Endothelial cell of umbilical vein (primary cell): Measurements from ENCODE around the gene SMIM21. TPM values are rescaled to one million over a fixed set of nuclear protein-coding genes. Genes with fewer than 3 reads are reported as not detected.

ENCODE experiments used
- BruUV-seq: library from RNA; stranded (reverse); fragments of 400-500 nt; replicated peaks from 2 replicates; lab custom pipeline; 2021; lab: Mats Ljungman, UMichigan
- CTCF ChIA-PET: fragments of 300-600, 350-600 bp; sonication (Branson Sonifier 250); formaldehyde crosslinking; loops from one replicate; lab custom pipeline; 2021; ENCODE audit warnings: antibody characterized with exemption, inconsistent platforms; lab: Charles Lee
- POLR2A ChIA-PET: fragments of 300-600, 350-600 bp; sonication (Branson Sonifier 250); formaldehyde crosslinking; loops from one replicate; lab custom pipeline; 2021; ENCODE audit warnings: antibody characterized with exemption, inconsistent platforms; lab: Charles Lee
- DNase-seq: peaks from one replicate; pipeline ENCODE4 v3.0.0-alpha.2; 2011; ENCODE audit warnings: low read depth, low spot score
- FAIRE-seq: peaks from 2 replicates; lab custom pipeline; 2011; peaks lifted over from hg19 to GRCh38; lab: Jason Lieb, UNC
- H2AFZ ChIP-seq: 2 replicates; pipeline ENCODE4 v1.6.0; 2012; ENCODE audit warnings: low read depth, low read length, control low read depth, inconsistent platforms
- H3K27ac ChIP-seq: 2 replicates; pipeline ENCODE4 v1.5.1; 2011; ENCODE audit warnings: low read depth, mild to moderate bottlenecking, control low read depth, low read length, moderate library complexity; ENCODE audit not compliant: insufficient read depth
- H3K27me3 ChIP-seq, 2 experiments: 2 replicates each; pipeline versions ENCODE4 v1.6.0 to v1.6.1; 2011; ENCODE audit warnings: low read length in 2 of 2, mixed read lengths in 1 of 2; ENCODE audit not compliant: control insufficient read depth in 2 of 2, insufficient read depth in 2 of 2
- H3K36me3 ChIP-seq, 2 experiments: 2 replicates in 1 of 2; 3 replicates in 1 of 2; pipeline ENCODE4 v1.5.1; 2011; ENCODE audit warnings: low read length in 2 of 2, mild to moderate bottlenecking in 1 of 2, moderate library complexity in 1 of 2; ENCODE audit not compliant: control insufficient read depth in 2 of 2, insufficient read depth in 2 of 2; ENCODE audit errors: extremely low read depth in 1 of 2
- H3K4me1 ChIP-seq: 3 replicates; pipeline ENCODE4 v1.5.1; 2011; ENCODE audit warnings: mild to moderate bottlenecking, low read length; ENCODE audit not compliant: control insufficient read depth, insufficient read depth; ENCODE audit errors: extremely low read depth
- H3K4me2 ChIP-seq: 2 replicates; pipeline ENCODE4 v1.6.1; 2011; ENCODE audit warnings: low read length, control low read depth, mixed read lengths; ENCODE audit not compliant: insufficient read depth
- H3K4me3 ChIP-seq, 3 experiments: fragments of 200-600 bp in 1 of 3; sonication (generic), shearing (Covaris generic) in 1 of 3; replicated peaks in 1 of 3; 2 replicates each; pipeline ENCODE4 v1.5.1; 2011 to 2016; ENCODE audit warnings: control low read depth in 3 of 3, low read length in 3 of 3, mild to moderate bottlenecking in 2 of 3, inconsistent platforms in 1 of 3, low read depth in 1 of 3, moderate library complexity in 1 of 3; ENCODE audit not compliant: insufficient read depth in 1 of 3
- H3K79me2 ChIP-seq: 2 replicates; pipeline ENCODE4 v1.6.0; 2012; ENCODE audit warnings: low read length, inconsistent platforms; ENCODE audit not compliant: control insufficient read depth, insufficient read depth
- H3K9ac ChIP-seq: replicated peaks from 2 replicates; pipeline ENCODE3; 2011; ENCODE audit warnings: low read length, control low read depth; ENCODE audit not compliant: insufficient read depth; ENCODE audit errors: extremely low read depth
- H3K9me1 ChIP-seq: replicated peaks from 3 replicates; pipeline ENCODE4 v1.6.0; 2011; ENCODE audit warnings: mild to moderate bottlenecking, low read length; ENCODE audit not compliant: control insufficient read depth, insufficient read depth; ENCODE audit errors: extremely low read depth
- H3K9me3 ChIP-seq: replicated peaks from 2 replicates; pipeline ENCODE4 v1.5.1; 2012; ENCODE audit warnings: low read length, inconsistent platforms; ENCODE audit not compliant: control insufficient read depth, insufficient read depth
- H4K20me1 ChIP-seq: replicated peaks from 2 replicates; pipeline ENCODE3; 2011; ENCODE audit warnings: mild to moderate bottlenecking, low read length; ENCODE audit not compliant: control insufficient read depth, insufficient read depth; ENCODE audit errors: extremely low read depth
- CTCF ChIP-seq, 2 donors: IDR thresholded peaks; 1 replicate in 1 of 2; 2 replicates in 1 of 2; pipeline ENCODE4 v1.5.1; 2011; ENCODE audit warnings: low read length in 2 of 2, mild to moderate bottlenecking in 2 of 2, moderate library complexity in 2 of 2, control low read depth in 1 of 2, inconsistent platforms in 1 of 2, low read depth in 1 of 2; ENCODE audit not compliant: insufficient read depth in 1 of 2; ENCODE audit errors: extremely low read depth in 1 of 2
- EZH2 ChIP-seq: IDR thresholded peaks from 2 replicates; pipeline ENCODE4 v1.6.1; 2012; ENCODE audit warnings: borderline replicate concordance, low read depth, mild to moderate bottlenecking, moderate library complexity, low read length, inconsistent platforms; ENCODE audit not compliant: severe bottlenecking
- FOS ChIP-seq: IDR thresholded peaks from 2 replicates; pipeline ENCODE4 v1.6.1; 2011; ENCODE audit warnings: mild to moderate bottlenecking, low read length, moderate library complexity, borderline replicate concordance; ENCODE audit not compliant: insufficient read depth
- GATA2 ChIP-seq: IDR thresholded peaks from 2 replicates; pipeline ENCODE4 v1.7.0; 2011; ENCODE audit warnings: low read depth, mild to moderate bottlenecking, moderate library complexity, mixed read lengths, low read length; ENCODE audit not compliant: insufficient read length, insufficient read depth
- JUN ChIP-seq: IDR thresholded peaks from 2 replicates; pipeline ENCODE4 v1.6.1; 2011; ENCODE audit warnings: borderline replicate concordance, low read depth; ENCODE audit not compliant: insufficient read length, insufficient read depth
- MYC ChIP-seq: IDR thresholded peaks from one replicate; pipeline ENCODE4 v1.6.1; 2011; ENCODE audit warnings: mild to moderate bottlenecking, low read depth, low read length
- POLR2A ChIP-seq: IDR thresholded peaks from 2 replicates; pipeline ENCODE4 v1.6.1; 2012; ENCODE audit warnings: low read depth, mild to moderate bottlenecking, control low read depth, low read length
- POLR2AphosphoS5 ChIP-seq: IDR thresholded peaks from 2 replicates; pipeline ENCODE4 v1.6.1; 2012; ENCODE audit warnings: low read depth, mild to moderate bottlenecking, control low read depth, low read length, moderate library complexity; ENCODE audit not compliant: insufficient read depth
- dilution Hi-C: fragments of 300-500 bp; cut with MboI; formaldehyde crosslinking; loops from one replicate; pipeline ENCODE4 v1.15.0; 2019; ENCODE audit warnings: low sequenced_read_pairs; ENCODE audit not compliant: extremely low pct_ligation_motif_present
- intact Hi-C: fragments of 100-400 bp; cut with micrococcal nuclease; formaldehyde crosslinking; loops from one replicate; pipeline ENCODE4 v1.10.0; 2022
- polyA plus RNA-seq, 4 experiments: library from polyadenylated mRNA; depleted of rRNA in 3 of 4; stranded (reverse) in 3 of 4; unstranded in 1 of 4; fragments of >200 nt; gene quantifications; 2 replicates each; pipeline versions ENCODE4 v1.2.1 to v1.2.3, GENCODE V29; 2011 to 2012; ENCODE audit warnings: missing spikeins in 1 of 4
- total RNA-seq: library from RNA; stranded (reverse); gene quantifications from 2 replicates; pipeline ENCODE4 v1.2.3, GENCODE V29; 2021
- TF ChIP-seq, protein P1 (sequence below): IDR thresholded peaks from 2 replicates; pipeline ENCODE4 v1.6.1; 2011; ENCODE audit not compliant: insufficient read depth, insufficient read length

Gene SMIM21
- total and polyA plus RNA-seq, 2 donors (not counting 3 experiments of a cell fraction or from before 2014, with no cell fraction given) = not detected

GRCh38 chr18:75428490-75428889 lies 987 bp upstream of the SMIM21 start:
- Histone ChIP-seq H3K4me2 (no peak overlapping the region), H3K4me1 (no peaks in the 10 kb centered on the region), H4K20me1 (no peaks in the 10 kb centered on the region), H3K9ac (no peak overlapping the region), H3K4me3 (no peak overlapping the region), H3K27ac (no peak overlapping the region), H3K27me3 (peaks cover 2 to 4% of the 10 kb centered on the region in 2 experiments), H3K9me1 (no peaks in the 10 kb centered on the region), H2AFZ (no peak overlapping the region), H3K36me3 (no peaks in the 10 kb centered on the region), H3K79me2 (no peaks in the 10 kb centered on the region), H3K9me3 (no peaks in the 10 kb centered on the region)
- BruUV-seq = no TSS peak
- ChIA-PET POLR2A (no interaction called here), CTCF (no interaction called here)
- TF ChIP-seq, protein P1, sequence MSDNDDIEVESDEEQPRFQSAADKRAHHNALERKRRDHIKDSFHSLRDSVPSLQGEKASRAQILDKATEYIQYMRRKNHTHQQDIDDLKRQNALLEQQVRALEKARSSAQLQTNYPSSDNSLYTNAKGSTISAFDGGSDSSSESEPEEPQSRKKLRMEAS = no peak
- TF ChIP-seq GATA2 (no peak), MYC (no peak), FOS (no peak), POLR2A (no peak), POLR2AphosphoS5 (no peak), EZH2 (no peak)
- DNase-seq (no peak), FAIRE-seq (no peak)
- intact Hi-C loops (no loop called here), dilution Hi-C loops (no loop called here)

DNA sequence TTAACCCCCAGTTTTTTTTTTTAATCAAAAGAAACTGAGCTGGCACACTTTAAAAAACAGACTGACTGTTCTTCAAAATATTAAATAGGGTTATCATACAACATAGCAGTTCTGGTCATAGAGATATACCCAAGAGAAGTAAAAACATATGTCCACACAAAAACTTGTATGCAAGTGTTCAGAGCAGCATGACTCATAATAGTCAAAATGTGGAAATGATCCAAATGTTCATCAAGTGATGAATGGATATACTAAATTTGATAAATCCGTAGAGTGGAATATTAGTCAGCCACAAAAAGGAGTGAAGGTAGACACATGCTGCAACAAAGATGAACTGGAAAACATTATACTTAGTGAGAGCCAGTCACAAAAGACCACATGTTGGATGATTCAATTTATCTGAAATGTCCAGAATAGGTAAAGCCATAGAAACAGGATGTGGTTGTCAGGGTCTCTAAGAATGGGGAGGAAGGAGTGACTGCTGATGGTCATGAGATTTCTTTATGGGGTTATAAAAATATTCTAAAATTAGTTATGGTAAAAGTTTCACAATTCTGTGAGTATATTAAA lies 5.1 kb downstream of the SMIM21 start:
- Histone ChIP-seq H3K27me3 (no peaks in the 10 kb centered on the region), H3K9me3 (no peaks in the 10 kb centered on the region), H3K4me2 (no peak overlapping the region), H3K9me1 (no peaks in the 10 kb centered on the region), H3K79me2 (no peaks in the 10 kb centered on the region), H3K9ac (no peak overlapping the region), H3K36me3 (no peaks in the 10 kb centered on the region), H3K27ac (no peak overlapping the region), H3K4me1 (no peaks in the 10 kb centered on the region), H2AFZ (no peak overlapping the region), H3K4me3 (no peak overlapping the region), H4K20me1 (no peaks in the 10 kb centered on the region)
- TF ChIP-seq GATA2 (no peak), JUN (no peak), EZH2 (no peak), POLR2A (no peak), POLR2AphosphoS5 (no peak), CTCF (IDR thresholded peaks at IDR 0.05; ENCODE audit: extremely low read depth in 1 of 2, insufficient read depth in 1 of 2, low read depth in 1 of 2, low read length in 2 of 2) (no peak), FOS (no peak), MYC (no peak)
- TF ChIP-seq, protein P1 = no peak
- CTCF ChIA-PET = no interaction called here
- FAIRE-seq = no peak
- intact Hi-C loops (no loop called here), dilution Hi-C loops (no loop called here)
- POLR2A ChIA-PET = no interaction called here
- DNase-seq = no peak
- no TSS peak for BruUV-seq
